DOHH2 (cell line): ENCODE measurements around the gene PCDH9.

ENCODE experiments used
- CTCF ChIP-seq: fragments of 200-600 bp; sonication (generic); IDR thresholded peaks from one replicate; pipeline ENCODE4 v1.5.1; 2014; ENCODE audit warnings: antibody characterized with exemption, mild to moderate bottlenecking, low read depth, low read length; ENCODE audit not compliant: poor library complexity, severe bottlenecking
- EZH2phosphoT487 ChIP-seq: fragments of 200-600 bp; sonication (generic); IDR thresholded peaks from 2 replicates; pipeline ENCODE4 v1.6.1; 2017; ENCODE audit warnings: borderline replicate concordance, mild to moderate bottlenecking, antibody characterized with exemption, low read length, moderate library complexity, mixed read lengths

DNA sequence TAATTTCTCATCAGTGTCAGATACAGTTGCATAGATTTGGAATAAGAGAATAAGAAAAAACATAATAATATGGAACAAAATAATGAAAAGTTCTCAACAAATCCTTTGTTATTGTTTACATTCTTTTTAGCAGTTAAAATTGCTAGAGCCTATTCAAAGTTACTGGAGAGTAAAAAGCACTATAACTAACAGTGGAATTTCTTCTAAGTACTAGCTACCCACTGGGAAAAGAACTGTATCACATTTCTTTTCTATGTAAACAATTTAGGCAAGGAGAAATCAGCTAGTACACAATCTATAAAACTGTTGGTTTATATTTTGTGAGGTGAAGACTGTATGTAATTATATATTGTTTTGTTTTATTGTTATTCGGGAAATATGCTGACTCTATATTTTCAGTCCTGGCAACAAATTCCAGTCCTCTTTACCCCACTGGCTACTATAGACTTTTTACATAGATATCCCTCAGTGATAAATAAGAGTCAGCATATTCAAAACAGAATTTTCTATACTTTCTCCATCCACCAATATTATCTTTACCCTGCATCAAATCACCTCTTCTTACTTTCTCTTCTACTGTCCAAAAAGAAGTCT, 222.0 kb downstream of the PCDH9 start:
- TF ChIP-seq CTCF (no peak), EZH2phosphoT487 (no peak)
